GM21515 (cell line): ENCODE data around the gene TTLL7.

Experiments used
- ATAC-seq: cut with Tn5 transposase; IDR thresholded peaks from one replicate; pipeline ENCODE4 v1.9.1; 2021; ENCODE audit not compliant: unreplicated experiment

The TTLL7 gene, protein sequence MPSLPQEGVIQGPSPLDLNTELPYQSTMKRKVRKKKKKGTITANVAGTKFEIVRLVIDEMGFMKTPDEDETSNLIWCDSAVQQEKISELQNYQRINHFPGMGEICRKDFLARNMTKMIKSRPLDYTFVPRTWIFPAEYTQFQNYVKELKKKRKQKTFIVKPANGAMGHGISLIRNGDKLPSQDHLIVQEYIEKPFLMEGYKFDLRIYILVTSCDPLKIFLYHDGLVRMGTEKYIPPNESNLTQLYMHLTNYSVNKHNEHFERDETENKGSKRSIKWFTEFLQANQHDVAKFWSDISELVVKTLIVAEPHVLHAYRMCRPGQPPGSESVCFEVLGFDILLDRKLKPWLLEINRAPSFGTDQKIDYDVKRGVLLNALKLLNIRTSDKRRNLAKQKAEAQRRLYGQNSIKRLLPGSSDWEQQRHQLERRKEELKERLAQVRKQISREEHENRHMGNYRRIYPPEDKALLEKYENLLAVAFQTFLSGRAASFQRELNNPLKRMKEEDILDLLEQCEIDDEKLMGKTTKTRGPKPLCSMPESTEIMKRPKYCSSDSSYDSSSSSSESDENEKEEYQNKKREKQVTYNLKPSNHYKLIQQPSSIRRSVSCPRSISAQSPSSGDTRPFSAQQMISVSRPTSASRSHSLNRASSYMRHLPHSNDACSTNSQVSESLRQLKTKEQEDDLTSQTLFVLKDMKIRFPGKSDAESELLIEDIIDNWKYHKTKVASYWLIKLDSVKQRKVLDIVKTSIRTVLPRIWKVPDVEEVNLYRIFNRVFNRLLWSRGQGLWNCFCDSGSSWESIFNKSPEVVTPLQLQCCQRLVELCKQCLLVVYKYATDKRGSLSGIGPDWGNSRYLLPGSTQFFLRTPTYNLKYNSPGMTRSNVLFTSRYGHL

DNA sequence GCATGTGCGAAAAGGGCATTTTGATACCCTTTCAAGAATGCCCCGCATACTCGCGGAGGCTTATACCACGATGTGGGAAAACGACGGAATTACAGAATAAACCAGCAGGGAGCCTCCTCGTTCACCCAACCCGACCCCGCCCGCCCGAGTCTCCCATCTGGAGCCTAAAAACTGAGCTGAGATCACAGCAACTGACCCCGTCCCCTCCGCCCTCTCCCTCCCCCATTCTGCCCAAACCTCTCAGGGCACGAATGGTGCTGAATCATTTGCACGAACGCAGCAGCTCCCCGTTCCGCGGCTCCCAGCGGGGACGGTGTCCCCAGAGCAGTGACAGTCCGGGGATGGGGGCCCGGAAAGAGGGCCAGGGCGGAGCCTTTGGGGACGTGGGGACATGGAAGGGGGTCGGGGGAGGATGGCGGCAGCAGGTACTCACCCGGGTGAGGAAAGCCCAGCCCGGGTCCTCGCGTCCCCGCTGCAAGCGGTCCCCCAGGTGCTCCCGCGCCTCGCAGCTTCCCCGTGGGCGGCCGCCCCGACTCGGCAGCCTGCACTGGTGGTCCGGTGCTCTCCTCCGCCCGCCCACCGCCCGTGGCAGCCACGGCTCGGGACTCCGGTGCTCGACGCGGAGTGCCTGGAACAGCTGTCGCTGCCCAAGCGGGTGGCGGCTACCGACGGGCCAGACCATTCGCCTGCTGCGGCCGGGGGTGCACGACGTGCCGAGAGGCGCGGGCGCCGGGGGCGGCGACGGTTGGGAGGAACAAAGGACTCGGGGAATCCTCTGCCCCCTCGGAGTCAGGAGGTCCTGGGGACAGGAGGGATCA lies at the start of gene TTLL7:
TTLL7 (minus strand) TSS at position 635 of the 818 bp plus-strand sequence. CDS start 46,921 bp downstream, outside the sequence.
- peak; percentile 91 for ATAC-seq

DNA sequence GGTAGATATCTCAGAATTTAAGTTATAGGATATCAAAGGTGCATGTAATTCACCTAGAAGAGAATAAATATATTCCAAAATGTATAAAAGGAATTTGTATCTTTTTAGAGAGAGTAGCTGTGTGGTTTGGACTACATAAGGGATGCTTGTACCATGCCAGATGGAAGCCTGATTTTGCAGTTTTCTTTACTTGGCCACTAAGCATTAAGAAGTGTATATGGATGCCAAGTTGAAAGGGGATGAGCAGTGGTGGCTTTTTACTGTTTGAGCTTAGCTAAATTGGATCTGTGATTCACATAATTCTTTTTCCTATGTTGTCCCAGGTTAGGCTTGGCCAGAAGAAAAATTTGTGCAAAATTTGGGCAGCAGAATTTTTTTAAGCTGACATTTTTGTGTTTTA lies 43.5 kb upstream of the TTLL7 start:
- no peak for ATAC-seq

DNA sequence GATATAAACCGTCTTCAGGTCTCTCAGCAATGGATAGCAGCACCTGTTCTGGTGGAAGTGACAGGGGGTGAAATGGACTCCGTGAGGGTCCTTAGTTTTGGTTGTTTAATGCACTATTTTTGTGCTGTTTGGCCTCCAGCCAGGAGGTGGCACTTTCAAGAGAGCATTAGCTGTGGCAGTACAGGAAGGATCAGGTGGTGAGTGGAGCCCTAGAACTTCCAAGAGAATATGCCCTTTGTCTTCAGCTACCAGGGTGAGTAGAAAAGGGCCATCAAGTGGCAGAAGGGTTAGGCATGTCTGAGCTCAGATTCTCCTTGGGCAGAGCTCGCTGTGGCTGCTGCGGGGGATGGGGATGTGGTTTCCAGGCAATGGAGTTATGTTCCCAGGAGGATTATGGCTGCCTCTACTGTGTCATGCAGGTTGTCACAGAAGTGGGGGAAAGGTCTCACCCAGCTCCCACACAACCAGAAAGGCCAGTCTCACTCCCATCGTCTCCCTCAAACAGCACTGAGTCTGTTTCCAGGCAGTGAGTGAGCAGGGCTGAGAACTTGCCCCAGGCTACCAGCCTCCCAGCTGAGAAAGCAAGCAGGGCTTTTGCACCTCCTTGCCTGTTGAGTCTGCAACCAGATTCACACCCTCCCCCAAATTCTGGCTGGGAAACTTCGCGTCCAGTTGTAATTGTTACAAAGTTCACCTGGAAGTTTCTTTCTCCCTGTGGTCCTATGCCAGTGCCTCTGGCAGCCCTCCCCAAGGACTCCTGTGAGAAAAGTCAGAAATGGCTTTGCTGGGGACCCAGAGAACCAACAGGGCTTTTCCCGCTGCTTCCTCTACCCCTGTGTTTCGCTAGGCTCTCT lies 39.1 kb upstream of the TTLL7 start:
- no peak for ATAC-seq

DNA sequence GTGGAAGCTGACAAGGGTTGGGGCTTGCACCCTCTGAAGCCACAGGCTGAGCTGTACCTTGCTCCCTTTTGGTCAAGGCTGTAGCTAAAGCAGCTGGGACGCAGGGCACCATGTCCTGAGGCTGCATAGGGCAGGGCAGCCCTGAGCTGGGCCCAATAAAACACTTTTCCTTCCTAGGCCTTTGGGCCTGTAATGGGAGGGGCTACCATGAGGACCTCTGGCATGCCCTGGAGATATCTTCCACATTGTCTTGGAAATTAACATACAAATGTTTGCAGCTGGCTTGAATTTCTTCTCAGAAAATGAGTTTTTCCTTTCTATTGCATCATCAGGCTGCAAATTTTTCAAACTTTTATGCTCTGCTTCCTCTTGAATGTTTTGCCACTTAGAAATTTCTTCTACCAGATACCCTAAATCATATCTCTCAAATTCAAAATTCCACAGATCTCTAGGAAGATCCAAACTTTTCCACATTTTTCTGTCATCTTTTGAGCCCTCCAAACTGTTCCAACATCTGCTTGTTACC lies 32.9 kb upstream of the TTLL7 start:
- ATAC-seq = no peak

DNA sequence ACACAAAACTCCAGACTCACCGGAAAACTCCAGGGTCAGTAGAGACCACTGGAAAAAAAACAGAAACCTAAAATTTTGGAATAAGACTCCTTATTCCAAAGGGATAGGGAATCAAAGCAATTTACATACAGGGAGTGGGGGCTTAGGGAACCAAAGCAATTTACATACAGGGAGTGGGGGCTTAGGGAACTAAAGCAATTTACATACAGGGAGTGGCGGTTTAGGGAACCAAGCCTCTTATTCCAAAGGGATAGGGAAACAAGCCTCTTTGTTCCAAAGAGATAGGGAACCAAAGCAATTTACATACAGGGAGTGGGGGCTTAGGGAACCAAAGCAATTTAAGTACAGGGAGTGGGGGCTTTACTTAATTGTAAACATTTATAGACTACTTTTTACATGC lies 28.4 kb upstream of the TTLL7 start:
- no peak for ATAC-seq

DNA sequence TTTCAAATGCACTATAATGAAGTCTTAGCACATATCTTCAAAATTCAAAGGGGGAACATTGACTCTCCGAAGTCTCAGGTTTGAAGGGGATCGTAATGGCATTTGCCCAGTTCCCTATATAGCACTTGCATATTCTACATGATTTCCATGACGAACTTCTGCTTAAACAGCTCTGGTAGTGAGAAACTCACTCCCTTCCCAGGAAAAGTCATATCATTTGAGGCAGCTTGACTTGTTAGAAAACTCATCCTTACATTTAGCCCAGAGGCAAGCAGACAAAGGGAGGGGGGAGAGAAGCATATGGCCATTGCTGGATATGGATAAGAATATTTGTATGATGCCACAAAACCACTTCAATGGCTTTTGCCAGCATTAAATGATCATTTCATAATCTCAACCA lies 27.0 kb upstream of the TTLL7 start:
- ATAC-seq = no peak

DNA sequence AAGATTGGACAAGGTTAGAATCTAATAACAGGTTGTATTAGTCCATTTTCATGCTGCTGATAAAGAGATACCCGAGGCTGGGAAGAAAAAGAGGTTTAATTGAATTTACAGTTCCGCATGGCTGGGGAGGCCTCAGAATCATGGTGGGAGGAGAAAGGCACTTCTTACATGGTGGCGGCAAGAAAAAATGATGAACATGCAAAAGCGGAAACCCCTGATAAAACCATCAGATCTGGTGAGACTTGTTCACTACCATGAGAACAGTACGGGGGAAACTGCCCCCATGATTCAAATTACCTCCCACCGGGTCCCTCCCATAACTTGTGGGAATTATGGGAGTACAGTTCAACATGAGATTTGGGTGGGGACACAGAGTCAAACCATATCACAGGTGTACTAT lies 22.9 kb upstream of the TTLL7 start:
- no peak for ATAC-seq

DNA sequence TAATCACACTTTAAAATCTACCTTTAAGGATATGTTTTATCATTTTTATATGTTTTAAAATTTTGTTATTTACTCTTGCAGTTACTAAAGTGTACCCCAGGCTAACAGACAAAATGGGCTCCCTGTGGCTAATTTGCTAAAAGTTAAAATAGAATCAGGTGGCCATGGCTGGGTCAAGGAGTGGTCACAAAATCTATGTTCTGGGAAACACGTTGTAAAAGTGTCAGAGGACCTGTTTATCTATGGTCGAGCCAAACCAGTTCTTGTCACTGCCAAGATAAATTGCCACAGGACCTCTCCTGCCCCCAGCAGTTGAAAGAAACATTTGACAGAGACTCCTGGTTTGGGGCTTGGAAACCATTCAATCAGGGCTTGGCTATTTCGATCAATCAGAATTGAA lies 21.2 kb upstream of the TTLL7 start:
- ATAC-seq = no peak

DNA sequence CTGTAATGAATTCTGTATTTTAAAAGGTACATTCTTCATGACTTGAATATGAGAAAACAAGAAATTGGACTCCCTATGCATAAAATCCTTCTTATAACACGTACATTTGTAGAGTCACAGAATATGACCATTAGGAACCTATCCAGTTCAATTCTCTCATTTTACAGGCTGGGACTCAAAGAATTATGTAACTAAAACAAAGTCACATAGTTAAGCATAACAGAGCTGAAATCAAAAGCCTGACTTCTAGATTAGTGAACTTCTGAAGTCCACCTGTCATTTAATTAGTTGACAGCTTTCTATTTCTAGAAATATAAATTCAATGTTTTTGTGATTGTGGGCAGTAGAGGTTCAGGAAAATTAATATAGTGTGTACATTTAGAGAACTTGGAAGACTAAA lies 20.3 kb upstream of the TTLL7 start:
- ATAC-seq = no peak

DNA sequence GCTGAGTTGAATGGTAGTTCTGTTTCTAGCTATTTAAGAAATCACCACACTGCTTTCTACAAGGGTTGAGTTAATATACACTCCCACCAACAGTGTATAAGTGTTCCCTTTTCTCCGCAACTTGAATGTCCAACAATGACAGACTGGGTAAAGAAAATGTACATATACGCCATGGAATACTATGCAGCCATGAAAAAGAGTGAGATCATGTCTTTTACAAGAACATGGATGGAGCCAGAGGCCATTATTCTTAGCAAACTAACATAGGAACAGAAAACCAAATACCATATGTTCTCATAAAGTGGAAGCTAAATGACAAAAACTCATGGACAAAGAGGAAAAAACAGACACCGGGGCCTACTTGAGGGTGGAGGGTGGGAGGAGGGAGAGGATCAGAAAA lies 14.8 kb upstream of the TTLL7 start:
- ATAC-seq = no peak

DNA sequence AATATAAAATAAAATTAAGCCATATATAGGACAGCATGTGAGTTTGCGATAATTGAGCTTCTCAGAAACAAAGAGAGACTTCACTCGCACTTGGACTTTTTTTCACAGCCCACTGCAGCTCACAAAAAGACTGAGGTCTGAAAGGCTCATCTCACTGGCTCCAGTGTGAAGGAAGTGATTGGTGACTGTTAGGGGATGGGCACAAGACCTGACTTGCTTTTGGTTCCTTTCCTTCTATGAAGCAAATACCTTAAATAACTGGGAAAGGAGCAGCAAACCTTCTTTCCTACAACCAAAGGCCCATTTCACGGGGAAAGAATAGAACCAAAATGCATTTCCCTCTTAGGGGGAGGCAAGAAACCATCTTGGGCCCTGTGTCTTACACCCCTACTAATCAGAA lies 13.1 kb upstream of the TTLL7 start:
- no peak for ATAC-seq

DNA sequence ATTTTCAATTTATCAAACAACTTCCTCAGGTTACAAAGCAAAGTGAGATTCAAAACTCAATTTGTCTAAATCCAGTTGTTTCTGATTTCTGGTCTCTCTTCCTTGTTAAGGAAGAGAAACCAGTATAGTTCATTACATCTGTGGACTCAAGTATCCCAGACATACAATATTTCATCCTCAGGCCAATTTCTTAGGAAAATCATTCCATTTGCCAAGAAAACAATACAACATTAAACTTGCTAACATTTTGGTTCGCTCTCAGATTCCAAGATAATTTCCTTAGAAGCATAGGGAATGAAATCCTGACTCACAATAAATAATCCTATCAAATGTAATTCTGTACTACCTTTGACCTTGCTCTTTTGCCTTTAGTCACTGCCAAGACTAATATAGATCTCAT lies 11.2 kb upstream of the TTLL7 start:
- no peak for ATAC-seq

DNA sequence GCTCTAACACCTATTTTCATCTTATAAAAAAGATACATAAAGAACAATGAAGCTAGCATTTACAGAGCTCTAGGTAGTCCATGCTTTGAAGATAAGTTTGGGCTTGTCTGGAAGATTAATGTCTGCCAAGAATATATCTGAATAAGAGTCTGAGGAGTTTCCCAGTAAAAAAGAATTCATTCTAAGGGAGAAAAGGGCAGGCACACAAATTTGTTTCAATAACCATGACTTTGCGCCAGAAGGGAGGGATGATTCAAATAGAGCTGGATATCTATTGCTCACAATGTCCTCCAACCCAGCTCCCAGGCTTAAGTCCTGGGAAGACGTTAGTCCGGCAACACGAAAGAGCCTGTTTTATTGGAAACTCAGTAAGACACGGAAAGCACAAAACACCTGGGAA lies 9.7 kb upstream of the TTLL7 start:
- ATAC-seq = no peak

DNA sequence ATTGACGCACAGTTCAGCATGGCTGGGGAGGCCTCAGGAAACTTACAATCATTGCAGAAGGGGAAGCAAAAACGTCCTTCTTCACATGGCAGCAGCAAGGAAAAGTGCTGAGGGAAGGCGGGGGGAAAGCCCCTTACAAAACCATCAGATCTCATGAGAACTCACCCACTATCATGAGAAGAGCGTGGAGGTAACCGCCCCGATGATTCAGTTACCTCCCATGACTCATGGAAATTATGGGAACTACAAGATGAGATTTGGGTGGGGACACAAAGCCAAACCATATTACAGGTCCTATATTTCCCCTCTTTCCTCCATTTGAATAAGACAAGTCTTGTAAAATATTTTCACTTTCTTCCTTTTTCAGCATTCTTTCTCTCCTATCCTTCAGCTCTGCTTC lies 7.7 kb upstream of the TTLL7 start:
- ATAC-seq = no peak

DNA sequence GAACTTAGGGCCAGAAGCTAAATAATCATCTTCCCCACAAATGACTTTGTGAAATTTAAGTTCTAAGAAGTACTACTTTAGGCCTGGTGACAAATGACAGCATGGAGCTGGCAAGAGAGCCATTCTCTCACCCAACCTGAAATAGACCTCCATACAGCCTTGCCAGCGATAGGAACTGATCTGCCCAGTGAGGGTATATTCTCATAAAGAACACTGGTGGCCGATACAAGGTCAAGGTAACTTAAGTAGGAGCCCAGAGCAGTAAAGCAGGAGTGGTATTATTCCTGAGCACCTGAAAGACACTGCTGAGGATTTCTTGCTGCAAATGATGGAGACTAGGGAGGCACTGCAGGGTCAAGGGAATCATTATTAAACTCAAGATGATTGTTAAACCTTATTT lies 2.6 kb upstream of the TTLL7 start:
- ATAC-seq = no peak

DNA sequence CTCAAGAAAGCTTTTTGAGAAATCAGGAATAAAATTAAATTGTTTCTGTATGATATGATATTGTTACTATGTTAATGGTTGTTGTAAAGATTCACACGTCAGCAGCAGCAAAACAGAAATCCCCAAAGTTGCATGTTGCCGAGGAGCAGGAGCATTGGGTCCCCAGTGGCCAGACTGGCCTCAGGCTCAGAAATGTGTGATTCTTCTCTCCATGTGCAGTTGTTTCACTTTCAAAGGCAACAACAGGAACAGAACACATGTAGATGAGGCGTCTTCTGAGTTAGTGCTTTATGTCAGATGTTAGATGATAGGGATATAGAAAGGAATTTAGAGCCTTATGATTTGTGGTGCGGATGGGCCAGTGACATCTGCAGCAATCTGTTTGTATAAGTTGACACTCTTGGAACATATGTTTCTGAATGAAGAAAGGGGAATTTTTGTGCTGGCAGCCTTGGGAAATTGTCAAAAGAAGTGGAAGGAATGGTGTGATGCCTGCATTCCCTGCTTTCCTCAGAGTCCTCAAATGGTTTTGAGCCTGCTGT lies 2.1 kb upstream of the TTLL7 start:
- ATAC-seq = no peak

DNA sequence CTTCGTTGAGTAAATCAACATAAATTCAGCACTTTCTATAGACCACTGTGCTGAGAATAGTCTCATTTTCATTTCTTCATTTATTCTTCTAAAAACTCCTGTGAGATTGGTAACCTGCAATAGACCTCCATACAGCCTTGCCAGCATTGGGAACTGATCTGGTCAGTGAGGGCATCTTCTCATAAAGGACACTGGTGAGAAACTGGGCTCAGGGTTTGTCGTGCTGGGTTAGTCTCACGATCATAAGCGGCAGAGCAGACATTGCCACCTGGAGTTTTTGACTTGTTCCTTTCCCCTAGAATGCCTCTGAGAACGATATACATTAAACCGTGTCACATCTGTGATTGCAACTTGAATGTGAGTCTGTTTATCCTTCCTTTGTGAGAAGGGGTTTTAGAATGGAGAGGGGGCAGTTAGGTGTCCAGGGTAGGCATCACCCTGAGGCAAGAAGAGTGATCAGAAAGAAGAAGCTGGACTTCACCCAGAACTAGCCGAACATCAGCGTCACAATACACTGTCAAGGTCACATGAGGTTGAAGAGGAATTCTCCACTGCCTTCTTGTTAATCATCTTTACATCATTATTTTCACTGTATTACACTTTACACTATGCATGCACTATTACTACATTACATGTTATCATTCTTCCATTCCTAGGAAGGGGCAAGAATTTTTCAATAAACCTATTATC lies 1.4 kb upstream of the TTLL7 start:
- no peak for ATAC-seq

DNA sequence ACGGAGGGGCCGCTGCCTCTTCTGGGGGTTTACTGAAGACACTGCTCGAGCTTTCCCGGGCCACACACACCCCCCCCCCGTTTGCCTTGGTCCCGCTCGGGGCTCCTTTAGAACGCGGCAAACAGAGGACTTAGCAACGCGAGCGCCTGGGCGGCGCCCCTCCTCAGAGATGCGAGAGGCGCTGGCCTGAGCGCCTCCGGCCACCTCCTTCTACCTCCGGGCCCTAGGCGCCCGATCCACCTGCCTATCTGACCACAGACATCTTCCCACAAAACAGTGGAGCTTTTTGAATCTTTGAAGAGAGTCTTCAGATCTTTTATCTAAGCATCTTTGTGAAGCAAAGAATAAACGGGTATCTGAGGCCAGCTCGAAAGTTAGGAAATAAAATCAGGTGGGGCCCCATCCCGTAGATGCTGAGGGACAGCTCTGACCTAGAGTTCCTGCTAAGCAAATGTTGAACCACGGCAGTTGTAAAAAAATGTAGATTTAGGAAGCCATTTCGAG lies 436 bp upstream of the TTLL7 start:
- ATAC-seq = peak; percentile 87

DNA sequence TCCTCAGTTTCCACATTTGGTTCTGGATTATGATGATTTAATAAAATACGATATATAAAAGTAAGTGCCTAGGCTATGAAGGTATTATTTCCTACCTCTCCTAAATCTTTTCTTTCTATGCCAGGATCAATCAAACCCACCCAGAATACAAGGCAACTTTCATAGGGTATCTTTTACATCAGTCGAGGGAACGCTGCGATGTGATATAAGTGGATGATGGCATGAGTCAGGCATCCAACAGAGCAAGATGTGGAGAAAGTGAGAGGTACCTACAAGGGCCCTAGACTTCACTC lies 781 bp downstream of the TTLL7 start:
- ATAC-seq = no peak
